Glomerular visceral epithelial cell (primary cell): ENCODE results near the gene TMEM17.
A peak's percentile ranks its signal among the peaks of the same experiment; 100 is the strongest.

Experiments
- DNase-seq: peaks from one replicate; pipeline ENCODE4 v3.0.0-alpha.2; 2016; ENCODE audit errors: extremely low spot score

Gene TMEM17

GRCh38 chr2:62472312-62472711, 33.7 kb downstream of the TMEM17 start:
- no peak for DNase-seq

- no peak for DNase-seq
Measured at GRCh38 chr2:62471816-62472215, 34.2 kb downstream of the TMEM17 start.

- no peak for DNase-seq
Measured at GRCh38 chr2:62471404-62471803, 34.6 kb downstream of the TMEM17 start.

GRCh38 chr2:62469548-62469947, 36.4 kb downstream of the TMEM17 start:
- no peak for DNase-seq

GRCh38 chr2:62469114-62469513, 36.9 kb downstream of the TMEM17 start:
- no peak for DNase-seq

- DNase-seq, result no peak
Measured at GRCh38 chr2:62467475-62468321, 38.3 kb downstream of the TMEM17 start.

GRCh38 chr2:62467100-62467474, 38.9 kb downstream of the TMEM17 start:
- DNase-seq, result no peak

GRCh38 chr2:62466503-62466854, 39.5 kb downstream of the TMEM17 start:
- DNase-seq, result no peak

- no peak for DNase-seq
Measured at GRCh38 chr2:62465741-62466502, 40.1 kb downstream of the TMEM17 start.

- no peak for DNase-seq
Measured at GRCh38 chr2:62465039-62465740, 40.8 kb downstream of the TMEM17 start.

- no peak for DNase-seq
Measured at GRCh38 chr2:62464221-62465007, 41.6 kb downstream of the TMEM17 start.

- DNase-seq, result no peak
Measured at GRCh38 chr2:62462211-62462610, 43.8 kb downstream of the TMEM17 start.

- peak; percentile 59 for DNase-seq
Measured at GRCh38 chr2:62461707-62462106, 44.3 kb downstream of the TMEM17 start.

GRCh38 chr2:62461017-62461553, 44.9 kb downstream of the TMEM17 start:
- no peak for DNase-seq

- DNase-seq, result peak; percentile 60
Measured at GRCh38 chr2:62460175-62460574, 45.8 kb downstream of the TMEM17 start.

GRCh38 chr2:62459672-62460071, 46.3 kb downstream of the TMEM17 start:
- DNase-seq, result no peak

GRCh38 chr2:62459106-62459505, 46.9 kb downstream of the TMEM17 start:
- DNase-seq, result no peak

- no peak for DNase-seq
Measured at GRCh38 chr2:62458671-62459081, 47.3 kb downstream of the TMEM17 start.

GRCh38 chr2:62458206-62458641, 47.8 kb downstream of the TMEM17 start:
- DNase-seq, result no peak

GRCh38 chr2:62457556-62457955, 48.4 kb downstream of the TMEM17 start:
- no peak for DNase-seq
